Caco-2 (cell line): ENCODE measurements around the gene IL2RG. TPM values are rescaled to one million over a fixed set of nuclear protein-coding genes. Genes with fewer than 3 reads are reported as not detected.

Experiments used
- BruUV-seq: library from RNA; stranded (reverse); fragments of 400-500 nt; replicated peaks from 2 replicates; lab custom pipeline; 2021; lab: Mats Ljungman, UMichigan
- CTCF ChIA-PET: fragments of 300-600 bp; sonication (Branson Sonifier 250); formaldehyde crosslinking; loops from one replicate; lab custom pipeline; 2022; ENCODE audit warnings: antibody characterized with exemption; lab: Charles Lee
- POLR2A ChIA-PET: fragments of 300-600 bp; sonication (Branson Sonifier 250); formaldehyde crosslinking; loops from one replicate; lab custom pipeline; 2022; ENCODE audit warnings: antibody characterized with exemption; lab: Charles Lee
- DNase-seq, 2 experiments: peaks; one replicate each; pipeline versions ENCODE4 v3.0.0 to v3.0.0-alpha.2; 2020 to 2022
- H3K27me3 ChIP-seq: replicated peaks from 2 replicates; pipeline ENCODE4 v1.6.0; 2011; ENCODE audit warnings: low read length; ENCODE audit not compliant: control insufficient read depth, insufficient read depth
- H3K36me3 ChIP-seq: 2 replicates; pipeline ENCODE4 v1.5.1; 2011; ENCODE audit warnings: low read length; ENCODE audit not compliant: control insufficient read depth, insufficient read depth
- H3K4me1 ChIP-seq: fragments of 250-450 bp; sonication (Bioruptor Pico); 2 replicates; pipeline ENCODE4 v1.5.1; 2020; ENCODE audit warnings: mild to moderate bottlenecking
- H3K4me3 ChIP-seq: 2 replicates; pipeline ENCODE4 v1.5.1; 2011; ENCODE audit warnings: low read depth, mild to moderate bottlenecking, control low read depth, low read length
- H3K9me3 ChIP-seq: fragments of 250-450 bp; sonication (Bioruptor Pico); 2 replicates; pipeline ENCODE4 v1.5.1; 2020; ENCODE audit warnings: mild to moderate bottlenecking, moderate library complexity
- H3K27ac Mint-ChIP-seq: one replicate; pipeline ENCODE4 v1.8.0; 2022; ENCODE audit warnings: mixed read lengths; ENCODE audit not compliant: unreplicated experiment
- H3K27me3 Mint-ChIP-seq: one replicate; pipeline ENCODE4 v1.8.0; 2022; ENCODE audit warnings: mixed read lengths; ENCODE audit not compliant: insufficient read depth, unreplicated experiment
- H3K36me3 Mint-ChIP-seq: one replicate; pipeline ENCODE4 v1.8.0; 2022; ENCODE audit warnings: mild to moderate bottlenecking, mixed read lengths; ENCODE audit not compliant: insufficient read depth, unreplicated experiment
- H3K4me1 Mint-ChIP-seq: one replicate; pipeline ENCODE4 v1.8.0; 2022; ENCODE audit warnings: low read depth, mixed read lengths; ENCODE audit not compliant: unreplicated experiment
- H3K4me3 Mint-ChIP-seq: one replicate; pipeline ENCODE4 v1.8.0; 2022; ENCODE audit warnings: mild to moderate bottlenecking, moderate library complexity, mixed read lengths; ENCODE audit not compliant: unreplicated experiment
- H3K9me3 Mint-ChIP-seq: one replicate; pipeline ENCODE4 v1.8.0; 2022; ENCODE audit warnings: mixed read lengths; ENCODE audit not compliant: unreplicated experiment
- intact Hi-C: fragments of 100-400 bp; cut with micrococcal nuclease; formaldehyde crosslinking; loops from one replicate; pipeline ENCODE4 v1.10.0; 2022; ENCODE audit not compliant: unreplicated experiment
- total RNA-seq: library from RNA; stranded (reverse); gene quantifications from 2 replicates; pipeline ENCODE4 v1.2.3, GENCODE V29; 2022
- TF ChIP-seq, protein P1 (sequence below), 2 experiments: fragments of 200-600 bp in 1 of 2; IDR thresholded peaks; 1 replicate in 1 of 2; 2 replicates in 1 of 2; pipeline versions ENCODE4 v1.5.1 to v1.8.0; 2011 to 2022; ENCODE audit warnings: antibody characterized with exemption in 1 of 2, control low read depth in 1 of 2, inconsistent platforms in 1 of 2, low read depth in 1 of 2, low read length in 1 of 2, mild to moderate bottlenecking in 1 of 2, moderate library complexity in 1 of 2; ENCODE audit not compliant: insufficient read depth in 1 of 2, severe bottlenecking in 1 of 2, unreplicated experiment in 1 of 2

The IL2RG gene
- total RNA-seq, 1 experiment from 2014 or later = 5.1 TPM

DNA sequence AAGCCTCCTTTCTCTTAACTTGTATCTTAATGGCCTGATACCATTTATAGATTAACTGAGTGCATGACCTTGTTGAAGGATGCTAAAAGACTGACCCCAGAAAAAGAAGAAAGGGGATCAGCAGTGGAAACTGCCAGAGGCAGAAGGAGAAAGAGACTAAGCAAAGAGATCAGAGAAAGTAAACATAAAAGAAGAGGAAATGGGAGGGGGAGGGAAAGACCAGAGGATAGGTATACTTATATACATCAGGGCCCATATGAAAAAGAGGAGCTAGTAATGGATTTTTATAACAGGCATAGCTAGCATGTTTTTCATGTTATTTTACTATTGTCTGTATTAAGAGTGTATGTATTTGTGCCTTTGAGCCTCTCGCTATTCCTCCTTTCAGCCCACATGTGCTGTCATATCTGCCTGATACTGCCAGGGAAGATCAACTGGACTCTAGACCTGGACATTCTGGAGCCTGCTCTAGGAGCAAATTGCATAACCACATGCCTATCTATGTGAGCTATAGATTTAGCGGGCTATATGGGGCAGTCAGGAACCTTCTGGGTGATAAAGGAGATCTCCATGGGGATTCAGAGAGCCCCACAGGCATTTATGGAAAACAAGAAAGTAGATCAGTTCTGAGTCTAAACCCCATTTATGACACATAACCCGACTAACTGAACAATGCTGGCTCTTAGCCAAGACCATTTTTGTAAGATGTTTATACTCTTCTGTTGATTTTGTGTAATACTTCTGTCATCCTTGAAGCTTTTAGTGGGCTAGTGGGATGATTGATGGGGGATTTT lies 29.9 kb downstream of the IL2RG start:
- no peaks in the 10 kb centered on the region for H3K27me3 ChIP-seq
- ChIA-PET CTCF (no interaction called here), POLR2A (interaction anchor here (1.0 kb wide), 1 partner anchor 101 kb away, joined by 3 read pairs; no protein-coding TSS in a partner anchor)
- Mint-ChIP-seq H3K27me3 (no peaks in the 10 kb centered on the region), H3K36me3 (no peaks in the 10 kb centered on the region), H3K9me3 (no peaks in the 10 kb centered on the region), H3K4me3 (peak overlapping the region; percentile 11), H3K27ac (peak overlapping the region; percentile 63), H3K4me1 (peaks cover 10% of the 10 kb centered on the region)
- intact Hi-C loops = no loop called here
- no peaks in the 10 kb centered on the region for H3K9me3 ChIP-seq
- H3K36me3 ChIP-seq = no peaks in the 10 kb centered on the region
- peaks cover 16% of the 10 kb centered on the region for H3K4me1 ChIP-seq
- no TSS peak for BruUV-seq
- peak; percentile 30 to 58 for DNase-seq
- H3K4me3 ChIP-seq = no peak overlapping the region
- TF ChIP-seq, protein P1, sequence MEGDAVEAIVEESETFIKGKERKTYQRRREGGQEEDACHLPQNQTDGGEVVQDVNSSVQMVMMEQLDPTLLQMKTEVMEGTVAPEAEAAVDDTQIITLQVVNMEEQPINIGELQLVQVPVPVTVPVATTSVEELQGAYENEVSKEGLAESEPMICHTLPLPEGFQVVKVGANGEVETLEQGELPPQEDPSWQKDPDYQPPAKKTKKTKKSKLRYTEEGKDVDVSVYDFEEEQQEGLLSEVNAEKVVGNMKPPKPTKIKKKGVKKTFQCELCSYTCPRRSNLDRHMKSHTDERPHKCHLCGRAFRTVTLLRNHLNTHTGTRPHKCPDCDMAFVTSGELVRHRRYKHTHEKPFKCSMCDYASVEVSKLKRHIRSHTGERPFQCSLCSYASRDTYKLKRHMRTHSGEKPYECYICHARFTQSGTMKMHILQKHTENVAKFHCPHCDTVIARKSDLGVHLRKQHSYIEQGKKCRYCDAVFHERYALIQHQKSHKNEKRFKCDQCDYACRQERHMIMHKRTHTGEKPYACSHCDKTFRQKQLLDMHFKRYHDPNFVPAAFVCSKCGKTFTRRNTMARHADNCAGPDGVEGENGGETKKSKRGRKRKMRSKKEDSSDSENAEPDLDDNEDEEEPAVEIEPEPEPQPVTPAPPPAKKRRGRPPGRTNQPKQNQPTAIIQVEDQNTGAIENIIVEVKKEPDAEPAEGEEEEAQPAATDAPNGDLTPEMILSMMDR (IDR thresholded peaks at IDR 0.05; ENCODE audit: insufficient read depth in 1 of 2, low read depth in 1 of 2, low read length in 1 of 2, severe bottlenecking in 1 of 2, unreplicated experiment in 1 of 2) = no peak

DNA sequence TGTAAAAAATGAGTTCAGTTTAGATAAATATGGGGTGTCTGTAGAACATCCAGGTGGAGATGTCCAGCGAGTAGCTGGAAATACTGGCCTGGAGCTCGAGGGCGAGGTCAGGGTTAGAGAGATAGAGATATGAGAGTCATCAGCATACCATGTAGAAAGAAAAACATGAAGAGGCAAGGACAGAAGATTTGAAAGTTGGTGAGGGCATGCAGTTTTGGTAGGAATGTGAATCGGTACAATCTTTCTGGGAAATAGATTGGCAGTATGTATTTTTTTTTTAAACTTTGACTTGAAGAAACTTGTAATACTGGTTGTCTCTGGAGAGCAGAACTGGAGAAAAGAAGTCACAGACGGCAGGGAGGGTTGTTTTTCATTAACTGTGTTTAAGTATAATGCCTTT lies 40.8 kb downstream of the IL2RG start:
- no peaks in the 10 kb centered on the region for H3K27me3 ChIP-seq
- Mint-ChIP-seq H3K27ac (no peak overlapping the region), H3K27me3 (no peaks in the 10 kb centered on the region), H3K9me3 (no peaks in the 10 kb centered on the region), H3K4me1 (peaks cover 26% of the 10 kb centered on the region), H3K36me3 (peaks cover 12% of the 10 kb centered on the region), H3K4me3 (no peak overlapping the region)
- no peak overlapping the region for H3K4me3 ChIP-seq
- ChIA-PET POLR2A (no interaction called here), CTCF (no interaction called here)
- no peaks in the 10 kb centered on the region for H3K9me3 ChIP-seq
- H3K4me1 ChIP-seq = 0 out of 2 replicates have a peak, but pooled peaks cover 5% of the 10 kb centered on the region
- BruUV-seq = no TSS peak
- TF ChIP-seq, protein P1 (IDR thresholded peaks at IDR 0.05; ENCODE audit: insufficient read depth in 1 of 2, low read depth in 1 of 2, low read length in 1 of 2, severe bottlenecking in 1 of 2, unreplicated experiment in 1 of 2) = no peak
- no peak for DNase-seq
- intact Hi-C loops = no loop called here
- no peaks in the 10 kb centered on the region for H3K36me3 ChIP-seq

DNA sequence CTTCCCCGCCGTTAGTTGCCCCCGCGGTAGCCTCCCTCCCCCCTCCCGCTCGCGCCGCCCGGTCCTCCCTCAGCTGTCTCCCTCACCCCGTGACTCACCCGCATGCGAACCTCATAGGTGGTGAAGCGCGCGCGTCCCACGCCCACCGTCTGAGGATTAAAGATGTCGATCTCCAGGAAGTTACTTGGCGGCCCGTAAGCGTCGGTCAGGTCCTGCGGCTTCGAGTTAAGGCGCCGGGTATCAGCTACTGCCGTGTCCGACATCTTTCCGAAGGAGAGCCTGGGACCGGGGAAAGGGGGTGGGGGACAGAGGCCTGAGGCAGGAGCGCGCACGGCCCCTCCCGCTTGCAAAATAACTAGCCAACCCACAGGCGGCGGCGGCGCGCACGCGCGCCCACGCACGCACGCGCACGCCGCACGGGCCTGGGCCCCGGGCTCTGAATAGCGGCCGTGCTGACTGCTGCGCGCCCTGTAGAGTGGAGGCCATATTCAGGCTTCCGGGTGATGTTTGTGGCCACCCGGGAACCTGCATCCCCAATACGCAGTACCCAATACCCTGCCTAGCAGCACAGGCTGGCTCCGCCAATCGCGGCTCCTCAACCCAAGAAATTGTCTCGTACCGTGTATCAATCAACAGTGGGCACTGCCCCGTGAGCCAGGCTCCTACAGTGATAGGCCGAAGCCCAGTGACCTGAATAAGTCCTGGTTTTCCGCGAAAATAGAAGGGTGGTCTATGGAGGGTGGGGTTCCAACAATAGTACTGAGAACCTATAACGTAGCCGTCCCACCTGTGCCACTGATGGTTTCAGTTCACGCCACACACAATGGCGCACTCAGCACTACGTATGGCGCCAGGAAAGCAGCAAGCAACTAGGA lies 43.1 kb downstream of the IL2RG start, which contains the start of gene SNX12:
Gene SNX12 (minus strand): TSS at position 291 of the 875 bp plus-strand sequence. CDS start 28 bp downstream, at position 263.
- intact Hi-C loops = loop anchor here (1.0 to 5.0 kb wide), 2 partner anchors 50 to 109 kb away; partner anchors contain the start of gene MED12
- CTCF ChIA-PET = interaction anchor here (0.6 kb wide), 1 partner anchor 28 kb away, joined by 3 read pairs; no protein-coding TSS in a partner anchor

More for the DNA sequence above, 43.1 kb downstream of the IL2RG start, which contains the start of gene SNX12:
- Mint-ChIP-seq H3K4me1 (peaks cover 29% of the 10 kb centered on the region), H3K27ac (peak within 1 kb of the TSS; percentile 94), H3K36me3 (peaks cover 24% of the 10 kb centered on the region), H3K9me3 (no peaks in the 10 kb centered on the region), H3K4me3 (peak within 1 kb of the TSS; percentile 100), H3K27me3 (no peaks in the 10 kb centered on the region)
- TF ChIP-seq, protein P1 (IDR thresholded peaks at IDR 0.05; ENCODE audit: insufficient read depth in 1 of 2, low read depth in 1 of 2, low read length in 1 of 2, severe bottlenecking in 1 of 2, unreplicated experiment in 1 of 2) = no peak
- H3K36me3 ChIP-seq = no peaks in the 10 kb centered on the region
- H3K4me3 ChIP-seq = peak within 1 kb of the TSS; percentile 66
- H3K27me3 ChIP-seq = no peaks in the 10 kb centered on the region
- no peaks in the 10 kb centered on the region for H3K9me3 ChIP-seq
- no TSS peak for BruUV-seq
- 0 out of 2 replicates have a peak, but pooled peaks cover 5% of the 10 kb centered on the region for H3K4me1 ChIP-seq
- DNase-seq = peak; percentile 92 to 93
- POLR2A ChIA-PET = interaction anchor here (0.6 kb wide), 1 partner anchor 298 kb away, joined by 3 read pairs; the partner anchor contains the start of gene TAF1
